Lung (tissue), 12 donors: ENCODE results near the gene LMX1A. TPM values are rescaled to one million over a fixed set of nuclear protein-coding genes. Genes with fewer than 3 reads are reported as not detected.

Experiments
- ATAC-seq: fragments of 200-7000 bp; cut with Tn5 transposase; one replicate; pipeline ENCODE4 v1.9.1; 2020; ENCODE audit warnings: moderate number of reproducible peaks; ENCODE audit not compliant: insufficient read depth, low FRiP score
- DNase-seq, 3 donors: peaks; one replicate each; pipeline ENCODE4 v3.0.0-alpha.2; 2013 to 2017
- H3K27ac ChIP-seq, 2 donors: one replicate each; pipeline ENCODE4 v1.5.1; 2013; ENCODE audit warnings: mild to moderate bottlenecking in 2 of 2, moderate library complexity in 2 of 2, control low read depth in 1 of 2, inconsistent platforms in 1 of 2, low read depth in 1 of 2, low read length in 1 of 2
- H3K27me3 ChIP-seq, 3 donors: one replicate each; pipeline ENCODE4 v1.5.1; 2013; ENCODE audit warnings: low read length in 2 of 3; ENCODE audit not compliant: control insufficient read depth in 3 of 3, insufficient read depth in 3 of 3
- H3K36me3 ChIP-seq, 4 donors: one replicate each; pipeline ENCODE4 v1.5.1; 2013; ENCODE audit warnings: low read length in 4 of 4, mild to moderate bottlenecking in 1 of 4, moderate library complexity in 1 of 4; ENCODE audit not compliant: control insufficient read depth in 4 of 4, insufficient read depth in 4 of 4
- H3K4me1 ChIP-seq, 5 donors: one replicate each; pipeline ENCODE4 v1.5.1; 2013; ENCODE audit warnings: low read length in 5 of 5, mild to moderate bottlenecking in 2 of 5, moderate library complexity in 1 of 5; ENCODE audit not compliant: control insufficient read depth in 5 of 5, insufficient read depth in 5 of 5
- H3K4me3 ChIP-seq: one replicate; pipeline ENCODE4 v1.5.1; 2013; ENCODE audit warnings: mild to moderate bottlenecking, control low read depth, moderate library complexity
- H3K9ac ChIP-seq, 2 donors: one replicate each; pipeline ENCODE4 v1.5.1; 2013; ENCODE audit warnings: low read length in 2 of 2, control low read depth in 1 of 2; ENCODE audit not compliant: insufficient read depth in 1 of 2
- H3K9me3 ChIP-seq, 4 donors: one replicate each; pipeline ENCODE4 v1.5.1; 2013; ENCODE audit warnings: low read length in 3 of 4, mild to moderate bottlenecking in 1 of 4, moderate library complexity in 1 of 4; ENCODE audit not compliant: control insufficient read depth in 4 of 4, insufficient read depth in 3 of 4
- WGBS, 2 donors: extraction: QIAGEN DNeasy Blood & Tissue Kit; methylation state at CpG; one replicate each; pipeline ENCODE4 v1.1.7; 2013; 5-methylcytosine and 5-hydroxymethylcytosine counted together
- polyA plus RNA-seq, 2 donors: library from polyadenylated mRNA; stranded (reverse); fragments of 200-250 nt; gene quantifications; one replicate each; pipeline ENCODE4 v1.2.1, GENCODE V29; 2013
- total RNA-seq, 2 donors: library from RNA; depleted of rRNA in 1 of 2; stranded (reverse); fragments of >200 nt in 1 of 2; gene quantifications; one replicate each; pipeline ENCODE4 v1.2.1, GENCODE V29; 2014 to 2021
- TF ChIP-seq, protein P1 (sequence below): IDR thresholded peaks from 2 replicates; pipeline ENCODE4 v1.5.1; 2012; ENCODE audit warnings: mild to moderate bottlenecking; ENCODE audit errors: control extremely low read depth, extremely low read depth
- donor health status: control.
- donor health status: control.
- donor health status: Bipolar disorder and iron deficiency.
- donor health status: healthy.
- donor health status: DM: yes; HTN: yes; CAD: no.

Gene LMX1A
- total and polyA plus RNA-seq, 4 donors: 0.03 TPM; not detected in 3

DNA sequence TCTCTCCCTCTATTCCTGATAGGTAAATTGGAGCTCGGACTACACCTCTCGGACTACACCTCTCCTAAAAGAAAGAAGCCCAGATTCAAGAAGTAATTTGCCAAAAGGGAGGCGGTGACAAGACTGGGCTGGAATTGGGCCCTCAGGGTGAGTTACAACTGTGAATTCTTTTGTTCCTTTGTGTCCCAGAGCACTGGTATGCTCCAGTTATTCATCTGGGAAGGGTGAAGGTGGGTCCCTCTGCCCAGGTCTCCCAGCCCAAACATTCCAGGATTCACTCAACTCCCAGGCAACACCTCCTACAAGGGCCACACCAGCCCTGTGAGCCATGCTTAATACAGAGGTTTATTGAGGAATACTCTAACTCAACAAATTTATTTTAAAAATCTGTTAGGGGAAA lies 69.2 kb downstream of the LMX1A start:
- WGBS, 2 donors: 91 to 94% methylated on average over 3 of the region's 3 CpGs
- TF ChIP-seq, protein P1, sequence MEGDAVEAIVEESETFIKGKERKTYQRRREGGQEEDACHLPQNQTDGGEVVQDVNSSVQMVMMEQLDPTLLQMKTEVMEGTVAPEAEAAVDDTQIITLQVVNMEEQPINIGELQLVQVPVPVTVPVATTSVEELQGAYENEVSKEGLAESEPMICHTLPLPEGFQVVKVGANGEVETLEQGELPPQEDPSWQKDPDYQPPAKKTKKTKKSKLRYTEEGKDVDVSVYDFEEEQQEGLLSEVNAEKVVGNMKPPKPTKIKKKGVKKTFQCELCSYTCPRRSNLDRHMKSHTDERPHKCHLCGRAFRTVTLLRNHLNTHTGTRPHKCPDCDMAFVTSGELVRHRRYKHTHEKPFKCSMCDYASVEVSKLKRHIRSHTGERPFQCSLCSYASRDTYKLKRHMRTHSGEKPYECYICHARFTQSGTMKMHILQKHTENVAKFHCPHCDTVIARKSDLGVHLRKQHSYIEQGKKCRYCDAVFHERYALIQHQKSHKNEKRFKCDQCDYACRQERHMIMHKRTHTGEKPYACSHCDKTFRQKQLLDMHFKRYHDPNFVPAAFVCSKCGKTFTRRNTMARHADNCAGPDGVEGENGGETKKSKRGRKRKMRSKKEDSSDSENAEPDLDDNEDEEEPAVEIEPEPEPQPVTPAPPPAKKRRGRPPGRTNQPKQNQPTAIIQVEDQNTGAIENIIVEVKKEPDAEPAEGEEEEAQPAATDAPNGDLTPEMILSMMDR: no peak
- peaks cover 0 to 10% (median 0%) of the 10 kb centered on the region in 5 donors for H3K4me1 ChIP-seq

DNA sequence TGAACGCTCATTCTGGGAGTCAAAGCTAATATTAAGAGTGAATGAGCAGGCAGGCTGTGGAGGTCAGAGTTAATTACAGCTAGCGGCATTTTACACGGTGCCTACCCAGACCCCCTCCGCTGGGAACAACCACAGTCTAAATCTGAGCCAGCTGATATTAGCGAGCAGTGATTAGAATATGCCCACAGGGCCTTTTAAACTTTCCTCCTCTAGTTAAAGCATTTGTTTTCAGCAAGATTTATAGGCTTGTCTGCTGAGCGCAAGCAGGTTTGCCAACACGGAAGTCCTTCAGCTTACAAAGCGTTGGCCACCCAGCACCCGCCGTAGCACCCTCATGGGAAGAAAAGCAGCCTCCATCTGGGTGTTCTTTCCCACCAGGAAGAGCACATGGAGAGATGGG lies 72.1 kb downstream of the LMX1A start:
- Histone ChIP-seq H3K4me3 (no peak overlapping the region), H3K27me3 (peaks cover 0 to 11% (median 0%) of the 10 kb centered on the region in 3 donors), H3K9ac (no peak overlapping the region), H3K27ac (no peak overlapping the region), H3K4me1 (peaks cover 0 to 10% (median 0%) of the 10 kb centered on the region in 5 donors), H3K9me3 (peaks cover 0 to 2% (median 0%) of the 10 kb centered on the region in 4 donors), H3K36me3 (no peaks in the 10 kb centered on the region)
- DNase-seq (no peak), ATAC-seq (no peak)
- 67 to 76% methylated on average over 10 of the region's 10 CpGs for WGBS, 2 donors
- TF ChIP-seq, protein P1: no peak

More for the DNA sequence above, 69.2 kb downstream of the LMX1A start:
- Histone ChIP-seq H3K27me3 (peaks cover 0 to 11% (median 0%) of the 10 kb centered on the region in 3 donors), H3K9ac (no peak overlapping the region), H3K36me3 (no peaks in the 10 kb centered on the region), H3K27ac (no peak overlapping the region), H3K9me3 (peaks cover 0 to 4% (median 2%) of the 10 kb centered on the region in 4 donors), H3K4me3 (no peak overlapping the region)
- ATAC-seq (no peak), DNase-seq (no peak)

DNA sequence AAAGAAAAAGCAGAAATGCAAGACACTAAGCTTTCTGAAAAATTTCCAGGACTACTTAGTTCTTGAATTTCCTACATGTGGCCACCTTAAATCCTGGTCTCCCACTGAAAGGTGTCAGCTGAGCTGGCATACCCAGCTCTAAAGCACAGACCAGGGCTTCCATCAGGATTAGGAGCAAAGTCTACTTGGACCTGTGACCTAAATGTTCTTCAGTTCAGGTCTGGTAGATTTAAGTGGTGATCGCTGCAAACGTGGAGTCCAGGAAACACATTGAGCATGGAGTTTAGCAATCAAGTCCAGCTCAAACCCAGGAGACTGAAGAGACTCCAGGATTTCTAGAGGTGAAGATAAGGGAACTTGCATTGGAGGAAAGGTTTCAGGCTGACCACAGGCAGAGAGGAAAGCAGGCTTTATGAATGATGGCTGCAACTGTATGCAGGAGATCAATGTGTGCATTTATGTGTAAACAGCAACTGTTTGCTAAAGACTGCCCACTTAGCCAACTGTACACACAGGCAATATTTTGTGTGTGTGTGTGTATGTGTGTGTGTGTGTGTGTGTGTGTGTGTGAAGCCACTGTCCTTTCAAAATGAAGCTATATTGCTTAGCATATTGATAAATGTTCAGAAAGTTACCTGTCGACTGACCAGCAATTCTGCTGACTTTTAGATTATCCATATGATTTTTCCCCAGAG lies 75.2 kb downstream of the LMX1A start:
- TF ChIP-seq, protein P1: no peak
- no peak overlapping the region for H3K4me3 ChIP-seq
- H3K9me3 ChIP-seq: peaks cover 0 to 2% (median 0%) of the 10 kb centered on the region in 4 donors
- H3K27ac ChIP-seq: no peak overlapping the region
- H3K36me3 ChIP-seq: no peaks in the 10 kb centered on the region
- no peak overlapping the region for H3K9ac ChIP-seq
- H3K27me3 ChIP-seq: peaks cover 0 to 5% (median 0%) of the 10 kb centered on the region in 3 donors
- peaks cover 0 to under 1% (median 0%) of the 10 kb centered on the region in 5 donors for H3K4me1 ChIP-seq
- ATAC-seq: no peak
- DNase-seq: no peak
- 72% methylated on average over 3 of the region's 3 CpGs for WGBS, 2 donors
